ENCODE data around the gene LRTM2.

LRTM2 gene

GRCh38 chr12:1826401-1826800, 6.0 kb downstream of the LRTM2 start:
- H3K4me3 ChIP-seq (replicated peaks; ENCODE audit: low read depth, low read length), result no peak overlapping the region
- TF ChIP-seq, protein P1, sequence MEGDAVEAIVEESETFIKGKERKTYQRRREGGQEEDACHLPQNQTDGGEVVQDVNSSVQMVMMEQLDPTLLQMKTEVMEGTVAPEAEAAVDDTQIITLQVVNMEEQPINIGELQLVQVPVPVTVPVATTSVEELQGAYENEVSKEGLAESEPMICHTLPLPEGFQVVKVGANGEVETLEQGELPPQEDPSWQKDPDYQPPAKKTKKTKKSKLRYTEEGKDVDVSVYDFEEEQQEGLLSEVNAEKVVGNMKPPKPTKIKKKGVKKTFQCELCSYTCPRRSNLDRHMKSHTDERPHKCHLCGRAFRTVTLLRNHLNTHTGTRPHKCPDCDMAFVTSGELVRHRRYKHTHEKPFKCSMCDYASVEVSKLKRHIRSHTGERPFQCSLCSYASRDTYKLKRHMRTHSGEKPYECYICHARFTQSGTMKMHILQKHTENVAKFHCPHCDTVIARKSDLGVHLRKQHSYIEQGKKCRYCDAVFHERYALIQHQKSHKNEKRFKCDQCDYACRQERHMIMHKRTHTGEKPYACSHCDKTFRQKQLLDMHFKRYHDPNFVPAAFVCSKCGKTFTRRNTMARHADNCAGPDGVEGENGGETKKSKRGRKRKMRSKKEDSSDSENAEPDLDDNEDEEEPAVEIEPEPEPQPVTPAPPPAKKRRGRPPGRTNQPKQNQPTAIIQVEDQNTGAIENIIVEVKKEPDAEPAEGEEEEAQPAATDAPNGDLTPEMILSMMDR (IDR thresholded peaks at IDR 0.05; ENCODE audit: low read depth, low read length, missing control alignments), result no peak
- no peak for DNase-seq (ENCODE audit: extremely low read depth, low read depth)

- TF ChIP-seq, protein P1 (IDR thresholded peaks at IDR 0.05; ENCODE audit: low read depth, low read length, missing control alignments), result no peak
- H3K4me3 ChIP-seq (replicated peaks; ENCODE audit: low read depth, low read length), result no peak overlapping the region
- DNase-seq (ENCODE audit: extremely low read depth, low read depth), result no peak
These were observed 6.7 kb downstream of the LRTM2 start for GRCh38 chr12:1826867-1827705.

DNA sequence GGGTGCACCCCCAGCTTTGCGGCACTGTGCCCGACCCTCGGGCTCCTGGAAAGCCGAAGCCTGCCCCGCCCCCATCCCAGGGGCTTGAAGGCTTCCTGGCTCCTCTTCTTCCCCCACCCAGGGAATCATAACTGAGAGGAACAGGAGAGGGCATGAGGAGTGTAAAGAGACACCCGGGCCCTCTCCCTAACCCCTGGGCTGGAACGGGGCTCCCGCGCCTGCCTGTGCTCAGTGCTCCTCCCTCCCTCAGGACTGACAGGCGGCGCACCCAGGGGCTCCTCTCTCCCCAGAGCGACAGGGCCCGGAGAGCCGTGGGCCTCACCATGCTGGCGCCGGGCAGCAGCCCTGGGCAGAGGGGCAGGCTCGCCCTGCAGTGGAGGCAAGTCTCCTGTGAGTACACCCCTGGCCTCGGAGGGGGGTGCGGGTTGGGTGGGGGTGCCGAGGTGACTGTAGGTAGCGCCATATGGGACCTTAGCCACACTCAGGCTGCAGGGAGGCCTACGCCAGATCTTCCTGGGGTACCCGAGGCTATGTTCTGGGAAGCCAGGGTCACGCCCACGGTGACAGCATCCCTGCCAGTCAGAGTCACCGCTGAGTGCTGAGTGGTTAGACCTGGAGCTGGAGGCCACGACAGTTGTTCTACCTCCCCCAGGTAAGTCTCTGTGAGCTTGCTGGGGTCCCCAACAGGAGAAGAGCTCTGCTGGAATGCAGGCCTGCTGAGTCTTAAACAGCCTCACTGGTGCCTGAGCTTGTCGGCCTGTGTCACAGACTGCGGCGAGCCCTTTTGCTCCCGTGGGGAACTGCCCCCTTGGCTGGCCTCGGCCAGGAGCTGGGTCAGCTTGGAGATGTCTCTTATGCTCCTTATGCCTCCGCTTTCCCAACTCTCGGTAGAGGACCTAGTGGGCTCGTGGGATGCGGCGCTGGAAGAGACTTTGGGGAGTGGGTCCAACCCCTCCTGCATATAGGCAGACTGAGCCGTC, 7.8 kb downstream of the LRTM2 start:
- no peak overlapping the region for H3K4me3 ChIP-seq (replicated peaks; ENCODE audit: low read depth, low read length)
- TF ChIP-seq, protein P1 (IDR thresholded peaks at IDR 0.05; ENCODE audit: low read depth, low read length, missing control alignments), result no peak
- no peak for DNase-seq (ENCODE audit: extremely low read depth, low read depth)

DNA sequence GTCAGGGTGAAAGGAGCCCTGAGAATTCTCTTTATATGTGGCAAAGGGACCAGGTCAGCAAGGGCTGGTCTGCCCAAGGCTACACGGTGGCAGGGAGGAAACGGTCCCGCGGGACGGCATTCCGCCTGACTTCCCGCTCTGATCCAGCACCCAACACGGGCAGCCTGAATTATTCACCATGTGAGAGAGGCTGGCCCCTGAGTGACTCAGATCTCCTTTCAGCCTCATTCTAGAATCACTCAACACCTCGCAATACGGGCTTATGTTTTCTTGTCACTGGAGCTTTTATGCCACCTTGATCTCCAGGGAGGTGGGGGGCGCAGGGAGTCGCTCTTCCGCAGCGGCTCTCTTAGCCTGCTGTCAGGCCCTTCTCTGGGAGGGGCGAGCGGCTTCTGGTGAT, 8.5 kb downstream of the LRTM2 start:
- H3K4me3 ChIP-seq (replicated peaks; ENCODE audit: low read depth, low read length), result no peak overlapping the region
- TF ChIP-seq, protein P1 (IDR thresholded peaks at IDR 0.05; ENCODE audit: low read depth, low read length, missing control alignments), result no peak
- DNase-seq (ENCODE audit: extremely low read depth, low read depth), result no peak

DNA sequence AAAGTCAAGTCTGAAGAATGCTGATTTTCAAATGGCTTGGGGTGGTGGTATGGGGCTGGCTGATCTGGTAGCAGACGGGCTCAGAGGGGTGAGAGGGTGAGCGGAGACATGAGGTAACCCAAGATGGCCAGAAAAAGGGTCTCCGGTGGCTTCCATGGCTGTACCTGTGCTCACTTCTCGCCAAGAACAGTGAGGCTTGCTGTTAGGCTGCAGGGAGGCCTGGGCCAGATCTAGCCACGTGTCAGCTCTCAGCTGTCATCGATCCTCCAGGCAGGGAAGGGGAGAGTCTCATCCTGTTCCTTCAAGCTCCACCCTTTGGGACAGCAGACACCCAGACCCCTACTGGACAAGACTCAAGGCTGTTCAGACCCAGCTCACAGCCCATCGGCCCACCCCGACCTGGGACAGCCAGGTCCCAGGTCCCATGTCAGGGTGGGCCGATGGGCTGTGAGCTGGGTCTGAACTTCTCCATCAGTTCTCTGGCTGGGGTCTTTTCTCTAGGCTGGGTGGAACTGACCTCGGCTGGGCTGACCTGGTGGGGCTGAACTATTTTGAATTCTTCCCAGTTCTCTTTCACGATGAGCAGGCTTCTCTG, 9.0 kb downstream of the LRTM2 start:
- TF ChIP-seq, protein P1 (IDR thresholded peaks at IDR 0.05; ENCODE audit: low read depth, low read length, missing control alignments), result no peak
- H3K4me3 ChIP-seq (replicated peaks; ENCODE audit: low read depth, low read length), result no peak overlapping the region
- no peak for DNase-seq (ENCODE audit: extremely low read depth, low read depth)

DNA sequence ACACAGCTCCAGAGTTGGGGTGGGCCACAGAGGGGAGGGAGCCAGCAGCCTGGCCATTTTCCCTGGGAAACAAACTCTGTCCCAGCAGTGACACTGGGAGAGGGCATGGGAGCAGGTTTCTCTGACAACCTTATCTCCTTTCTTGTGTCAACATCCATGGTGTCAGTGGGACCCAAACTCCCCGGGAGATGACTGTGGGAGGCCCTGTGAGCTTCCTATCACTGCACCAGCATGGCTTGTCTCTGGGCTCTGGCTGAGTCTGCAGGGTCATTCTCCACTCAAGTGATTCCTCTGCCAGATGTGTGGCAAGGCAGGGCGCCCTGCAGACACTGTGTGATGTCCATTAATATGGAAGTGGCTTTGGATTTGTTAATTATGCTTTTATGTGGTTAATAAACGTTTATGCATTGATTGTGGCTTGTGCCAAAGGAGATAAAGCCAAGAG, 10.1 kb downstream of the LRTM2 start:
- no peak for DNase-seq (ENCODE audit: extremely low read depth, low read depth)
- TF ChIP-seq, protein P1 (IDR thresholded peaks at IDR 0.05; ENCODE audit: low read depth, low read length, missing control alignments), result no peak
- H3K4me3 ChIP-seq (replicated peaks; ENCODE audit: low read depth, low read length), result no peak overlapping the region
